GM19193 (cell line): ENCODE data around the gene ARID4A.
A peak's percentile ranks its signal among the peaks of the same experiment; 100 is the strongest.

ENCODE experiments used
- POLR2A ChIP-seq: IDR thresholded peaks from 4 replicates; pipeline ENCODE4 v1.6.1; 2011; ENCODE audit not compliant: insufficient read depth, insufficient read length; ENCODE audit errors: extremely low read depth

ARID4A gene, protein sequence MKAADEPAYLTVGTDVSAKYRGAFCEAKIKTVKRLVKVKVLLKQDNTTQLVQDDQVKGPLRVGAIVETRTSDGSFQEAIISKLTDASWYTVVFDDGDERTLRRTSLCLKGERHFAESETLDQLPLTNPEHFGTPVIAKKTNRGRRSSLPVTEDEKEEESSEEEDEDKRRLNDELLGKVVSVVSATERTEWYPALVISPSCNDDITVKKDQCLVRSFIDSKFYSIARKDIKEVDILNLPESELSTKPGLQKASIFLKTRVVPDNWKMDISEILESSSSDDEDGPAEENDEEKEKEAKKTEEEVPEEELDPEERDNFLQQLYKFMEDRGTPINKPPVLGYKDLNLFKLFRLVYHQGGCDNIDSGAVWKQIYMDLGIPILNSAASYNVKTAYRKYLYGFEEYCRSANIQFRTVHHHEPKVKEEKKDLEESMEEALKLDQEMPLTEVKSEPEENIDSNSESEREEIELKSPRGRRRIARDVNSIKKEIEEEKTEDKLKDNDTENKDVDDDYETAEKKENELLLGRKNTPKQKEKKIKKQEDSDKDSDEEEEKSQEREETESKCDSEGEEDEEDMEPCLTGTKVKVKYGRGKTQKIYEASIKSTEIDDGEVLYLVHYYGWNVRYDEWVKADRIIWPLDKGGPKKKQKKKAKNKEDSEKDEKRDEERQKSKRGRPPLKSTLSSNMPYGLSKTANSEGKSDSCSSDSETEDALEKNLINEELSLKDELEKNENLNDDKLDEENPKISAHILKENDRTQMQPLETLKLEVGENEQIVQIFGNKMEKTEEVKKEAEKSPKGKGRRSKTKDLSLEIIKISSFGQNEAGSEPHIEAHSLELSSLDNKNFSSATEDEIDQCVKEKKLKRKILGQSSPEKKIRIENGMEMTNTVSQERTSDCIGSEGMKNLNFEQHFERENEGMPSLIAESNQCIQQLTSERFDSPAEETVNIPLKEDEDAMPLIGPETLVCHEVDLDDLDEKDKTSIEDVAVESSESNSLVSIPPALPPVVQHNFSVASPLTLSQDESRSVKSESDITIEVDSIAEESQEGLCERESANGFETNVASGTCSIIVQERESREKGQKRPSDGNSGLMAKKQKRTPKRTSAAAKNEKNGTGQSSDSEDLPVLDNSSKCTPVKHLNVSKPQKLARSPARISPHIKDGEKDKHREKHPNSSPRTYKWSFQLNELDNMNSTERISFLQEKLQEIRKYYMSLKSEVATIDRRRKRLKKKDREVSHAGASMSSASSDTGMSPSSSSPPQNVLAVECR

DNA sequence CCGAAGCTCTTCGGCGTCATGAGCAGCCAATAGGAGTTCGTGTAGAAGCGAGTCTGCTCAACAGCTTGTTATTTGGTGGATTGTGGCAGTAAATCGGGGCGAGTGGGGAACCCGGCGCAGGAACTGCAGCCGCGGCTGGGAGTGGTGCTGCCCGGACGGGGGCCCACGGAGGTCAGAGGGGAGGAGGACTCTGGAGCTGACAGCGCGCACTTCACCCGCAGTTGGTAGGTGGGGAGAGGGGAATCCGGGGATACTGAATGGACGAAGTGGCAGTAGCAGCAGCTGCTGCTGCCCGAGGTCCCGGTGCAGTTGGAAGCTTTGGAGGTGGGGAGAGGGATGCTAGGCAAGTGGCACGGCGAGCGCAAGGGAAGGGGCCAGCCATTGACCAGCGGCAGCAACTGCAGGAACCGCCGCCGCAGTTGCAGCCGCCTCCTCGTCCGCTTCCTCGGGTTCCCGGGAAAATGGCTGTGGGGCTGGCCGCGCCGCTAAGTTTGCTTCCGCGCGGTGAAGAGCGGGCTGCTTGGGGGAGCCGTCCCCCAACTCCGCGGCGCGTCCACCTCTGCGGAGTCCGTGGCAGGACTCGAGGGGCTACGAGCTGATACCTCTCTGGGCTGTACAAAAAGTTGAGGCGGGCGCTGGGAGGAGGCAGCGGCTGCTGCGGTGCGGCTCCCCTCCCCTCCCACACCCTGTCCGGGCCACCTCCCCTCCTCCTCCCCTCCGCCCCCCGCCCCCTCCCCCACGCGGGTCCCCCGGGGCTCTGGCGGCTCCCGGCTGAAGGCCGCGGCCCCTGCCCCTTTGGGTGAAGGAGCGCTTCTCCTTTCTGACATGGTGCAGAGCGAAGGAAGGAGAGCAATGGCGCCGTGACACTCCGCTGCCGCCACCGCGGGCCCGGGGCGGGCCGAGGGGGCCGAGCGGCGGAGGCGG, at the start of gene ARID4A:
Gene ARID4A, plus strand, starts transcription at position 79 of the 924 bp plus-strand sequence. CDS start 1,300 bp downstream, outside the sequence.
- peak; percentile 23 for TF ChIP-seq POLR2A

DNA sequence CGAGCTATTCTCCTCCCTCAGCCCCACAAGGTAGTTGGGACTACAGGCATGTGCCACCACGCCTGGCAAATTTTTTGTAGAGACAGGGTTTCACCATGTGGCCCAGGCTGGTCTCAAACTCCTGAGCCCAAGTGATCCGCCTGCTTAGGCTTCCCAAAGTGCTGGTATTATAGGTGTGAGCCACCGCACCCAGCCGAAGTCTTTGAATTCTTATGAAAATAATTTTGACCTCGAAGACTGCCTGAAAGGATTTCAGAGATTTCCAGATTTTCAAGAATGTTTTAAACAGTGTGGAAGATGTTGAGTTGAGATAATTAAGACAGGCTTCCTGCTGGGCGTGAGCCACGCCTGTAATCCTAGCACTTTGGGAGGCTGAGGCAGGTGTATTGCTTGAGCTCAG, 48.7 kb upstream of the ARID4A start:
- TF ChIP-seq POLR2A, result no peak

DNA sequence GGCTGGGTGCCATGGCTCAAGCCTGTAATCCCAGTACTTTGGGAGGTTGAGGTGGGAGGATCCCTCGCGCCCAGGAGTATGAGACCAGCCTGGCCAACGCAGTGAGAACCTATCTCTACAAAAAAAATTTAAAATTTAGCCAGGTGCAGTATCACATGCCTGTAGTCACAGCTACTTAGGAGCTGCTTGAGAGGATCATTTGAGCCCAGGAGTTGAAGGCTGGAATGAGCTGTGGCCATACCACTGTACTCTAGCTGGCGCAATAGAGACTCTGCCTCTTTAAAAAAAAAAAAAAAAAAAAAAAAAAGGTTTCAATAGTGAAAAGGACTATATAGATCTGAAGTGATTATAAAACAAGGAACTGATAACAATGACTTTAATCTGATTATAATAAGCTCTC, 40.2 kb upstream of the ARID4A start:
- TF ChIP-seq POLR2A, result no peak

DNA sequence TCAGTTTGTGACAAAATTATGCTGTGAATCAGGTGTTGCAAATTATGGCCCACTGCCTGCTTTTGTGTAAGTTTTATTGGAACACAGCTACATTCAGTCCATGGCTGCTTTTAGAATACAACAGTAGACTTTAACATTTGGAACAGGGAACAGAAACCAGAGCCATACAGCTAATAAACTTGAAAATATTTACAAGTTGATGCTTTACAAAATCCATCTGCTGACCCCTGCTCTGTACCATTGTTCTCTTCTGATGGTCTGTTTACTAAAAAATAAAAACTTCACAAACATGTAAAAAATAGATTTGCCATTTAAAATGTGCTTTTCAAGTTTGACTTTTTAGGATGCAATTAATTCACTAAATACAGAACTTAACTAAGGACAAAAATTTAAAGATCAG, 33.0 kb upstream of the ARID4A start:
- no peak for TF ChIP-seq POLR2A

DNA sequence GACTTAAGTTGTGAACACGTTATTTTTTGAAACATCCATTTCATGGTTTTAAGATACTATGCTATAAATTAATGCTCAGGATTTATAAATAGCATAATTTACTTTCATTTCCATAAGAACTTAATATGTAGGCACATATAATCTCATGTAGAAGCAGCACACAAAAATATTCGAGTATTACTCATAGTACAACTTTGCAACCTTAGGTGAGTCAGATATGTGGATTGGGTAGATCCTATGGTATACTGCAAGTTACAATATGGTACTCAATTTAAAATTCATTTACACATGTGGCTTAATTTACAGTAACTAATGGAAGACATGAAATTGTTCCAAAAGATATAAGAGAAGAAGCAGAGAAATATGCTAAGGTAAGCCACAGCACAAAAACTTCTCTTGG, 27.7 kb upstream of the ARID4A start:
- no peak for TF ChIP-seq POLR2A

DNA sequence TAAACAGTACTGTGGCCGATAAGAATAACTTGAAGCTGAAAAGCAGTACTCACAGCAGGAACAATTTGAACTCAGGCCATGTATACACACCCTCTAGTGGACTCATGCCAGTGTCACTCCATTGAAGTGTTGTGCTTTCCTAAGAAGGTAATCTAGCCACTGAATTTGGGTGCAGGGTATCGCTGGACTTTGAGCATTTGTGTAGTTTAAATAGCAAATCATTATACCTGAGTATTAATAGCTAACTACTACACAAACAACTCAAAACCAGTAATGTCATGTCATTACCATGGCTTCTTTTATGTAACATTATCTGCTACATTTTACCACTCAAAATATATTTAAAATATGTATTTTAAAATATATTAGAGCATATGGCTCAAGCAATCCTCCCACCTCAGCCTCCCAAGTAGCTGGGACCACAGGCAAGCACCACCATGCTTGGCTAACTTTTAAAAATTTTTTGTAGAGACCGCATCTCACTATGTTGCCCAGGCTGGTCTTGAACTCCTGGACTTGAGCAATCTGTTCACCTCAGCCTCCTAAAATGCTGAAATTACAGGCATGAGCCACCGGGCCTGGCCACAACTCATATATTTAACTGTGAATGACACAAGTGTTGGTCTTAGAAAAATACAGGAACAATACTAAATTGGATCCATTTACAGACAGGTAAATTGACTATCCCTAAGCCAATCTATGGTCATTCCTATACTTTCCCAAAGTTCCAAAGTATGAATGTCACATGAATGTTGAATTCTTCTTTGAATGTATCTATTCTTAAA, 25.6 kb upstream of the ARID4A start:
- no peak for TF ChIP-seq POLR2A

DNA sequence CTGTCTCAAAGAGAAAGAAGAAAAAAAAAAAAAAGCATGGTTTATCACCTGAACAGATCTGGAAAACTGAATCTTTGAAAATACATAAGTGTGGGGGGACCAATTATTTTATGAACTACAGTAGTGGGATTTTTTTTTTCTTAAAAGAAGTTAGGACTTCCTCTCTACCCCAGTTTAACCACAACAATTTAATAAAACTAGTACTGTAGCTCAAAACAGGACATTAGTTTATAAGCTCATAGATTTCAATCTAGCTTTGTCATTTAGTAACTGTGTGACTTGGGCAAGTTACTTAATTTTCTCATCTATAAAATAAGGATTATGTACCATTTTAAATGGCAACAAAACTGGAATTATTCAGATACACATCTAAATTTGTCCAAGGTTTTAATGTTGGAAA, 23.5 kb upstream of the ARID4A start:
- TF ChIP-seq POLR2A, result no peak

DNA sequence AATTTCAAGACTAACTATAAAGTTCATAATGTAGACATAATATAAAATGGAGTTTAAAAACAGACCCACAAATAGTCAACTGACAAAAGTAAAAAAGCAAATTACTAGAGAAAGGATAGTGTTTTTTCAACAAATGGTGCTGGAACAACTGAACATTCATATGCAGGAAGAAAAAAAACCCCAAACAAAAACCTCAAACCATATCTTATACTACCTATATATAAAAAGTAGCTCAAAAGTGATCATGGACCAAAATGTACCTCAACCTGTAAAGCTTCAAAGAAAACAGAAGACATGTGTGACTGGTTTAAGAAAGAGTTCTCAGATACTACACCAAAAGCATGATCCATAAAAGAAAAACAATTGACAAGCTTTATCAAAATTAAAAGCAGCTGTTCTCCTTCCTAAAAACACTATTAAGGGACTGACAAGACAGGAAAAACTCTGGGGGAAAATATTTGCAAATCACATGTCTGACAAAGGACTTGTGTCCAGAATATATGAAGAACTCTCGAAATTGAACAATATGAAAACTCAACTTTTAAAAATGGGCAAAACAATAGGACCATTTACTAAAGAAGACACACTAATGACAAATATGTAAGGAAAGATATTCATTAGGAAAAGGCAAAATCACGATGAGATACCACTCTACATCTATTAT, 22.7 kb upstream of the ARID4A start:
- no peak for TF ChIP-seq POLR2A

DNA sequence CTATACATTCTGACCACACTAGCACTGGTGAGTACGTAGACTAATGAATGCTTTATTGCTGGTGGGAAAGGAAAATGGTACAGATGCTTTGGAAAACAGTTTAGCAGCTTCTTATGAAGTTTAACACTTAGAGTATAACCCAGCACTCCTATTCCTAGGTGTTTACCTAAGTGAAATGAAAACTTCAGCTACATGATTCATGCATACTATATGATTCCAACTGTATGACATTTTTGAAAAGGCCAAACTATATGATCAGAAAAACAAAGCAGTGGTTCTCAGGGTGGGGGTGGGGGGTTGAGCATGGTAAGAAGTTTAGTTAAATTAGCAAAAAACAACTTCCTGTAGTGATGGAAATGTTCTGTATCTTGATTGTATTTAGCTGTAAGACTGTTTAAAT, 22.1 kb upstream of the ARID4A start:
- TF ChIP-seq POLR2A, result no peak

DNA sequence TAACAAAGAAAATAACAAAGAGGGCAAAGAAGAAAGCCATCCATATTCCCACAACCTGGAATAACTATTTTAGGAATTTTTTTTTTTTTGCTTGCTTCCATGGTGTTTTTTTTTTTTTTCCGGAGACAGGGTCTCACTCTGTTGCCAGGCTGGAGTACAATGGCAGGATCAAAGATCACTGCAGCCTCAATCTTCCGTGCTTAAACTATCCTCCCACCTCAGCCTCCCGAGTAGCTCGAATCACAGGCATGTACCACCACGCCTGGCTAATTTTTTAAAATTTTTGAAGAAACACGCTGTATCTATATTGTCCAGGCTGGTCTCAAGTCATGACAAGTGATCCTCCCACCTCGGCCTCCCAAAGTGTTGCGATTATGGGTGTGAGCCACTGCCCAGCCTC, 20.2 kb upstream of the ARID4A start:
- TF ChIP-seq POLR2A, result no peak

DNA sequence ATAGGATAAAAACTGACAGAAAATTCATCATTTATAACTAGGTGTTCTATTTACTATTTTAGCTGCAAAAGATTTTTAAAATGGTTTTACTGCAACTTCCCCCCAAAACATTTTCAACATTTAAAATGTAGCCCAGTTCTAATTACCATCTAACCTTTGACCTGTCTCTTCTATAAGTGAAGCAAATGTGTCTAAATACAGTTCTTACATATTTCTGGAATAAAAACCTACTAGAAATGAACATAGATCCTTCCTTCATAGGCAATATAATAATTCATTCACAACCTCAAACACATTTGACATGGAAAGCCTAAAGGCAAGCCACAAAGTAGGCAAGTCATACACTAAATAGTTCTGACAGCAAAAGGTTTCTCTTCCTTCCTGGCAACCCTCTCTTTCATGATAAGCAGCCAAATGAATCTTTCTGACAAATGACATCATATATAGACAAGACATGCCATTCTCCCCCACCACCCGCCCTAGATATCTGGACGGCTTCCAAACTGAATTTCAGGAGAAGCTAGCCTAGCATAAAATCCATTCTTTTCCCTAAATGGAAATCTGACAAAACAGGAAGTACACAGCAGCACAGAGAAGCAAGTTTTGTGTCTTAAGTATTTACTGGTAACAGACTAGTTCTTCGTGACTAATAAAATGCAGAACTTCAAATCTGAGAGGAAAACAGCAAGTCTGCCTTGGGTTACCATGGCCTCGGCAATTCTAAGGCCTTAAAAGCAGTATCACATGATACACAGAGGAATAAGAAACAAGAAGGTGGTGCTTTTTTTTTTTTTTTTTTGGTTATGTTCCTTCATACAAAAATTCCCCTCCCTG, 17.2 kb upstream of the ARID4A start:
- TF ChIP-seq POLR2A, result no peak

DNA sequence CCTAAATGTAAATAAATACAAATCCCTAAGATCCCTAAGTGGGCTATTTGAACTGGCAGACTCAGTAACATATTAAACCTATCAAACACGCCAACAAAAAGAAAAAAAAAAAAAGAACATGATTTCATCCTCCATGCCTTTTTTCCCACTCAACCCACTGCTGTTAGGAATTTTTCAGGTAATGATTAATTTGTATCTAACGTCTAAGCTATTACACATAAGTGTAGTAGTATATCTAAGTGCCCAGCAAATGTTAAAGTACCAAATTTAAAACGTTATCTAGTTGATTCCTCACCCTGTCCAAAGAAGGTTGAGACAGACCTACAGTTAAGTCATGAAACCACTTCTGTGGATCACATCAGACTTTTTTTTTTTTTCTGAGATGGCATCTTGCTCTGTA, 16.4 kb upstream of the ARID4A start:
- no peak for TF ChIP-seq POLR2A

DNA sequence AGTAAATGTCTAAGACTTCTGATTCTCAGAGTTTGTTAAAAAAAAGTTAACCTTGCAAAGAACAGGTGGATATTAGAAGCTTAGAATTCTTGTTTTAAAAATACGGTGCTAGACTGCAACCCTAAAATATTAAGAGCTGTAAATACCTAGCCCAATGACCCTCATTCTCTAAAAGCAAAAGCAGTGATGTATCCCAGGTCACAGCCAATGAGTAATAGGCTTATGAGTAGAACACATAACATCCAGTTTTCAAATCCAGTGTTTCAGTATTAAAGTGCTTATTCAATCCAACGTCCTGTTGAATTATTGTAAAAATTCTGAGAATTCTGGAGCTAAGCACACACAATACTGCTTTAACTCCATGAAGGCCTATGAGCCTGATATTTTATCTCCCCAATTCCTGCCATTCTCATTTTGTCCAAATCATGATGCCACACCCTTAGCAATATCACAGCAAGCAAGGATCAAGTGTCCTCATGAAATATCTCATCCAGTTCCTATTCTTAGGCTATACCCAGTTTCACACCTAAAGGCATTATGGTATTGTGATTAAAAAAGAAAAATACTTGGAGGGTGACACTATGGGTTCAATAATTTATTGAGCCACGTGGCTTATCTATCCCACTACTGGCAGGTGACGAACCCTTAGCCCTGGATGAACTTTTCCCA, 15.3 kb upstream of the ARID4A start:
- TF ChIP-seq POLR2A, result no peak
